ENCODE results near the gene KLK14.

KLK14 gene

DNA sequence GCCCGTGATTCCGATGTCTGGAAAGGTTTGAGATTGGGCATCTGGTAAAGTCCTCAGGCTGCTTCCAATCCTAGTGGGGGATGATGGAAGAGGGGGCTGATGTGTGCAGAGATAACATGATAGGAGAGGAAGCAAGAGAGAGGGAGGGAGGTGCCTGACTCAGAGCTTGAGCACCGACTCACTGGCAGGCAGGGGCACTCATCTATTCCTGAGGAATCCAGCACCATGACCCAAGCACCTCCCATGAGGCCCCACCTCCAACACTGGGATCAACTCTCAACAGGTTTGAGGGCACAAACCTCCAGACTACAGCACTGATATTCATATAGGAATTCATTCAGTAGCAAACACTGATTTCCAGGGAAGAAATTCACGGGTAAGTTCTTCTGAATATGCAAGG lies 36.4 kb upstream of the KLK14 start:
- Histone ChIP-seq H3K27me3 (no peaks in the 10 kb centered on the region), H3K9me3 (no peaks in the 10 kb centered on the region), H3K27ac (peak overlapping the region; percentile 98), H3K36me3 (no peaks in the 10 kb centered on the region), H3K4me1 (ENCODE audit: control insufficient read depth in 1 of 2, insufficient read depth in 1 of 2, low read depth in 1 of 2, low read length in 1 of 2) (peaks cover 66 to 73% of the 10 kb centered on the region in 2 experiments), H3K4me3 (ENCODE audit: low read depth in 1 of 2, low read length in 1 of 2) (no peak overlapping the region)
- no peak for TF ChIP-seq CTCF (IDR thresholded peaks at IDR 0.05)

- Histone ChIP-seq H3K9me3 (no peaks in the 10 kb centered on the region), H3K4me1 (ENCODE audit: control insufficient read depth in 1 of 2, insufficient read depth in 1 of 2, low read depth in 1 of 2, low read length in 1 of 2) (peaks cover 66 to 73% of the 10 kb centered on the region in 2 experiments), H3K36me3 (no peaks in the 10 kb centered on the region), H3K27ac (no peak overlapping the region), H3K27me3 (no peaks in the 10 kb centered on the region), H3K4me3 (ENCODE audit: low read depth in 1 of 2, low read length in 1 of 2) (no peak overlapping the region)
- TF ChIP-seq CTCF (IDR thresholded peaks at IDR 0.05): no peak
Observed at GRCh38 chr19:51116736-51117286, 34.1 kb upstream of the KLK14 start.

- TF ChIP-seq CTCF (IDR thresholded peaks at IDR 0.05): no peak
- peak overlapping the region; percentile 89 for H3K27ac ChIP-seq
- no peaks in the 10 kb centered on the region for H3K9me3 ChIP-seq
- H3K4me3 ChIP-seq (ENCODE audit: low read depth in 1 of 2, low read length in 1 of 2): peak overlapping the region; percentile 12 to 17
- no peaks in the 10 kb centered on the region for H3K27me3 ChIP-seq
- peaks cover 62 to 73% of the 10 kb centered on the region in 2 experiments for H3K4me1 ChIP-seq (ENCODE audit: control insufficient read depth in 1 of 2, insufficient read depth in 1 of 2, low read depth in 1 of 2, low read length in 1 of 2)
- H3K36me3 ChIP-seq: no peaks in the 10 kb centered on the region
Observed at GRCh38 chr19:51114087-51114729, 31.5 kb upstream of the KLK14 start.

- no peaks in the 10 kb centered on the region for H3K27me3 ChIP-seq
- peaks cover 78 to 90% of the 10 kb centered on the region in 2 experiments for H3K4me1 ChIP-seq (ENCODE audit: control insufficient read depth in 1 of 2, insufficient read depth in 1 of 2, low read depth in 1 of 2, low read length in 1 of 2)
- no peak overlapping the region for H3K27ac ChIP-seq
- no peaks in the 10 kb centered on the region for H3K9me3 ChIP-seq
- no peaks in the 10 kb centered on the region for H3K36me3 ChIP-seq
- no peak overlapping the region for H3K4me3 ChIP-seq (ENCODE audit: low read depth in 1 of 2, low read length in 1 of 2)
- TF ChIP-seq CTCF (IDR thresholded peaks at IDR 0.05): no peak
Observed at GRCh38 chr19:51111606-51112005, 28.9 kb upstream of the KLK14 start.

DNA sequence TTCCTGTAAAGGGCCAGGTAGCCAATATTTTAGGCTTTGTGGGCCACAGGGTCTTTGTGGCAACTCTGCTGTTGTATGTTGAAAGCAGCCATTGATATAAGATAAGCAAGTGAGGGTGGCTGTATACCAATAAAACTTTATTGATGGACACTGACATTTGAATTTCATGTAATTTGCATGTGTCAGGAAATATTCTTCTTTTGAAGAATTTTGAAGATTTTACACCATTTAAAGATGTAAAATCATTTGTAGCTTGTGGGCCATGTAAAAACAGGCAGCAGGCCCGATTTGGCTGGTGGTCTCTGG lies 27.9 kb upstream of the KLK14 start:
- H3K4me3 ChIP-seq (ENCODE audit: low read depth in 1 of 2, low read length in 1 of 2): no peak overlapping the region
- no peaks in the 10 kb centered on the region for H3K9me3 ChIP-seq
- H3K36me3 ChIP-seq: no peaks in the 10 kb centered on the region
- TF ChIP-seq CTCF (IDR thresholded peaks at IDR 0.05): no peak
- H3K27ac ChIP-seq: no peak overlapping the region
- H3K27me3 ChIP-seq: no peaks in the 10 kb centered on the region
- peaks cover 78 to 84% of the 10 kb centered on the region in 2 experiments for H3K4me1 ChIP-seq (ENCODE audit: control insufficient read depth in 1 of 2, insufficient read depth in 1 of 2, low read depth in 1 of 2, low read length in 1 of 2)
